Spleen (tissue), 11 donors: ENCODE results near the gene TMEM86B. TPM values are rescaled to one million over a fixed set of nuclear protein-coding genes. Genes with fewer than 3 reads are reported as not detected.

Experiments
- DNase-seq: peaks from one replicate; pipeline ENCODE4 v3.0.0-alpha.2; 2020
- H3K27ac ChIP-seq, 8 donors: fragments of 200-600 bp; sonication (generic) in 7 of 8; 1 replicate in 4 of 8; 2 replicates in 4 of 8; pipeline versions ENCODE4 v1.5.0 to v1.8.0; 2016 to 2021; ENCODE audit warnings: inconsistent platforms in 4 of 8, mild to moderate bottlenecking in 4 of 8, moderate library complexity in 1 of 8
- H3K27me3 ChIP-seq, 7 donors: fragments of 200-600 bp; sonication (generic) in 6 of 7; replicated peaks in 1 of 7; 1 replicate in 4 of 7; 2 replicates in 3 of 7; pipeline versions ENCODE4 v1.5.0 to v1.8.0; 2016 to 2021; ENCODE audit warnings: inconsistent platforms in 3 of 7, mild to moderate bottlenecking in 1 of 7
- H3K36me3 ChIP-seq, 6 donors: fragments of 200-600 bp; sonication (generic) in 5 of 6; 1 replicate in 4 of 6; 2 replicates in 2 of 6; pipeline versions ENCODE4 v1.5.0 to v1.8.0; 2016 to 2021; ENCODE audit warnings: inconsistent platforms in 2 of 6
- H3K4me1 ChIP-seq, 6 donors: fragments of 200-600 bp; sonication (generic) in 5 of 6; 1 replicate in 3 of 6; 2 replicates in 3 of 6; pipeline versions ENCODE4 v1.5.0 to v1.8.0; 2016 to 2021; ENCODE audit warnings: inconsistent platforms in 3 of 6
- H3K4me3 ChIP-seq, 8 donors: fragments of 200-600 bp; sonication (generic) in 7 of 8; 1 replicate in 4 of 8; 2 replicates in 4 of 8; pipeline versions ENCODE4 v1.5.0 to v1.8.0; 2016 to 2021; ENCODE audit warnings: inconsistent platforms in 4 of 8, mild to moderate bottlenecking in 4 of 8, moderate library complexity in 2 of 8
- H3K9me3 ChIP-seq, 8 donors: fragments of 200-600 bp; sonication (generic) in 7 of 8; 1 replicate in 4 of 8; 2 replicates in 4 of 8; pipeline versions ENCODE4 v1.5.0 to v1.8.0; 2016 to 2021; ENCODE audit warnings: inconsistent platforms in 4 of 8
- POLR2A ChIP-seq, 3 donors: fragments of 450-650 bp; IDR thresholded peaks; one replicate each; pipeline ENCODE4 v1.5.1; 2017; ENCODE audit warnings: antibody characterized with exemption in 3 of 3, mild to moderate bottlenecking in 1 of 3
- POLR2AphosphoS5 ChIP-seq, 3 donors: sonication (generic); formaldehyde crosslinking; IDR thresholded peaks; one replicate each; pipeline ENCODE4 v1.5.1; 2017; ENCODE audit warnings: antibody characterized with exemption in 3 of 3
- WGBS, 5 donors: extraction: QIAGEN DNeasy Blood & Tissue Kit in 3 of 5; methylation state at CpG; one replicate each; pipeline versions ENCODE4 v1.1.5 to v1.1.7; 2013 to 2018; 5-methylcytosine and 5-hydroxymethylcytosine counted together
- intact Hi-C: fragments of 100-400 bp; cut with DNase I; formaldehyde crosslinking; loops from one replicate; pipeline ENCODE4 v1.15.0; 2023; ENCODE audit warnings: low total_unique reads
- polyA plus RNA-seq, 3 donors: library from polyadenylated mRNA; stranded (reverse); fragments of 200-250 nt; gene quantifications; one replicate each; pipeline ENCODE4 v1.2.1, GENCODE V29; 2013
- total RNA-seq, 7 donors: library from RNA; depleted of rRNA in 3 of 7; stranded (reverse); fragments of >200 nt in 3 of 7; fragmentation: NEBNext Ultra II Directional in 4 of 7; extraction: Animal tissue kit (Norgen Biotek cat#: 25700) in 4 of 7; gene quantifications; one replicate each; pipeline versions ENCODE4 v1.1.0 to v1.2.1, GENCODE V29; 2016 to 2021
- TF ChIP-seq, protein P1 (sequence below), 11 experiments: fragments of 200-600 bp in 7 of 11; fragments of 450-650 bp in 4 of 11; sonication (generic) in 4 of 11; IDR thresholded peaks in 8 of 11; conservative IDR thresholded peaks in 3 of 11; 1 replicate in 7 of 11; 2 replicates in 4 of 11; pipeline versions ENCODE4 v1.4.0 to v1.8.0; 2016 to 2021; ENCODE audit warnings: antibody characterized with exemption in 11 of 11, inconsistent platforms in 4 of 11, mild to moderate bottlenecking in 1 of 11
- donor health status: healthy with polysubstance abuse.
- donor health status: DM: no; HTN: no; CAD: no; lungs with moderate emphysema.
- donor health status: DM: no; HTN: no; CAD: no.
- donor health status: Bipolar disorder and iron deficiency.
- donor health status: healthy.
- donor health status: DM: no; HTN: no; CAD: no.
- donor health status: DM: yes; HTN: yes; CAD: no.

Gene TMEM86B
- total and polyA plus RNA-seq, 10 donors, result 7.5 to 31.5 (median 10.5) TPM

DNA sequence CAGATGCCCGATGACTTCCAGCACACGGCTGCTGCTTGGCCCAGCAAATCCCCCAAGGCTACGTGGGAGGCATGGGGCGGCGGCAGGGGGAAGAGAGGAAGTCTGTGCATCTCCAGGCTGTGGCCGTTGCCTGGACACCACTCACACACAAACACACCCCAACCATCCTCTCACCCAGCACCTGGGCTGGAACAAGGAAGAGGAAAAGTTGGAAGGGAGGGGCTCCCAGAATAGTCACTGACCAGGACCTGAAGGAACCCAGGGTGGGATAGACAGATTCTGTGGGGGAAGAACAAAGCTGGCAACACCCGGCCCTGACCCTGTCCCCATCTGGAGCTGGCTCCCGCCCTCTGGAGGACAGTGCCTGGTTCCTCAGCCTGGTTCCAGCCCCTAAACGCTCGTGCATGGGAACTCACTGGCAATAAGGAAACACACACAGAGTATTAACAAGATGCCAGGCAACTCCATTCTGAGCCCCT lies 19.1 kb upstream of the TMEM86B start:
- intact Hi-C loops, result no loop called here
- H3K9me3 ChIP-seq, result no peaks in the 10 kb centered on the region
- peak in 1 of 3 donors; percentile 39 for TF ChIP-seq POLR2AphosphoS5 (IDR thresholded peaks at IDR 0.05)
- TF ChIP-seq, protein P1, sequence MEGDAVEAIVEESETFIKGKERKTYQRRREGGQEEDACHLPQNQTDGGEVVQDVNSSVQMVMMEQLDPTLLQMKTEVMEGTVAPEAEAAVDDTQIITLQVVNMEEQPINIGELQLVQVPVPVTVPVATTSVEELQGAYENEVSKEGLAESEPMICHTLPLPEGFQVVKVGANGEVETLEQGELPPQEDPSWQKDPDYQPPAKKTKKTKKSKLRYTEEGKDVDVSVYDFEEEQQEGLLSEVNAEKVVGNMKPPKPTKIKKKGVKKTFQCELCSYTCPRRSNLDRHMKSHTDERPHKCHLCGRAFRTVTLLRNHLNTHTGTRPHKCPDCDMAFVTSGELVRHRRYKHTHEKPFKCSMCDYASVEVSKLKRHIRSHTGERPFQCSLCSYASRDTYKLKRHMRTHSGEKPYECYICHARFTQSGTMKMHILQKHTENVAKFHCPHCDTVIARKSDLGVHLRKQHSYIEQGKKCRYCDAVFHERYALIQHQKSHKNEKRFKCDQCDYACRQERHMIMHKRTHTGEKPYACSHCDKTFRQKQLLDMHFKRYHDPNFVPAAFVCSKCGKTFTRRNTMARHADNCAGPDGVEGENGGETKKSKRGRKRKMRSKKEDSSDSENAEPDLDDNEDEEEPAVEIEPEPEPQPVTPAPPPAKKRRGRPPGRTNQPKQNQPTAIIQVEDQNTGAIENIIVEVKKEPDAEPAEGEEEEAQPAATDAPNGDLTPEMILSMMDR (IDR thresholded peaks at IDR 0.05 in 8 of 11, conservative IDR thresholded peaks at IDR 0.05 in 3 of 11), result no peak
- peaks cover 28 to 64% (median 60%) of the 10 kb centered on the region in 6 donors for H3K4me1 ChIP-seq
- WGBS, 5 donors, result 27 to 36% (median 34%) methylated on average over 8 to 10 of the region's 10 CpGs
- H3K27me3 ChIP-seq, result no peaks in the 10 kb centered on the region
- peaks cover 0 to 77% (median 46%) of the 10 kb centered on the region in 6 donors for H3K36me3 ChIP-seq
- H3K27ac ChIP-seq, result peak overlapping the region in 3 of 8 donors; percentile 9 to 96 (median 23)
- no peak overlapping the region for H3K4me3 ChIP-seq
- DNase-seq, result peak; percentile 69

DNA sequence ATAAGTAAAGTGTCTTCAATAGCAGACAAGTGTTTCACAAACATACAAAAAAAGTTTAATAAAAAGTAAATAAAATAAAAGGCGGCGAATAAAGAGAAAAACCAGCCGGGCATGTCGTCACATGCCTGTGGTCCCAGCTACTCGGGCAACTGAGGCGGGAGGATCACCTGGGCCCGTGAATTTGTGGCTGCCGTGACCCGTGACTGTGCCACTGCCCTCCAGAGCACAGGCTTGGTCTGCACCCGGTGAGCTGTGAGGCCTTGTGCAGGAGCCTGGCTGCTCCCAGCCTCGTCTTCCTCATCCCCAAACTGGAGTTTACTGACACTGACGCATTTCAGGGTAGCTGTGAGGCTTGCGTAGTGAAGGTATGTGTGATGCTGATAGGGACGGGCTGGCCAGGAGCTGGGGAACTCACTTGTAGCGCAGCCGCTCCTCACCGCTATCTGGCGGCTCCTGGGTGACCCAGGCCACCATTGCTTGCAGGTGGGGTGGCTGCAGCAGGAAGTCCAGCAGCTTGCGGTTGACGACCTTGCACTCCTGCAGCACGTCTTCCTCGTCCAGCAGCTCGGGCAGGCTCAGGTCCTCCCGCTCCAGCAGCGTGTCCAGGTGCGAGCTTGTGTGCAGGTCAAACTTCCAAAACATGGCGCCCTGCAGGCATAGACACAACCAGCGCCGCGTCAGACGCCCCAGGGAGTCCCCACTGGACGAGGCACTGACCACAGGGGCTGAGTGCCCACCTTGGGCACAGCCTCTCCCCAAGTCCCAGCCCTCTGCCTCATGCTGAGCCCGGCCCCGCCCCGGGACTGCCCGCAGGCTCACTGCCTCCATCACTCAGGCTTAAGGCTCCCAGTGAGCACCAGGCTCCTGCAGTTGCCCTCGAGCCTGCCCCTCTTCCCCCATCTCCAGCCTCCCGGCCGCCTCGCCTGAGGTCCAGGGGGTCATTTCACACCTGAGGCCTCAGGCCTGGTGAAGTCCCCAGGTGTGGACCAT lies 18.2 kb upstream of the TMEM86B start:
- intact Hi-C loops, result no loop called here
- Histone ChIP-seq H3K27ac (peak overlapping the region in 2 of 8 donors; percentile 9 to 96), H3K4me1 (peaks cover 19 to 55% (median 51%) of the 10 kb centered on the region in 6 donors), H3K9me3 (no peaks in the 10 kb centered on the region), H3K4me3 (no peak overlapping the region), H3K36me3 (peaks cover 3 to 86% (median 55%) of the 10 kb centered on the region in 6 donors), H3K27me3 (no peaks in the 10 kb centered on the region)
- TF ChIP-seq, protein P1 (IDR thresholded peaks at IDR 0.05 in 8 of 11, conservative IDR thresholded peaks at IDR 0.05 in 3 of 11), result no peak
- TF ChIP-seq POLR2AphosphoS5 (IDR thresholded peaks at IDR 0.05) (peak in 1 of 3 donors; percentile 58), POLR2A (IDR thresholded peaks at IDR 0.05) (no peak)
- peak; percentile 68 for DNase-seq
- WGBS, 5 donors, result 87 to 90% (median 89%) methylated on average over 27 to 40 of the region's 40 CpGs

DNA sequence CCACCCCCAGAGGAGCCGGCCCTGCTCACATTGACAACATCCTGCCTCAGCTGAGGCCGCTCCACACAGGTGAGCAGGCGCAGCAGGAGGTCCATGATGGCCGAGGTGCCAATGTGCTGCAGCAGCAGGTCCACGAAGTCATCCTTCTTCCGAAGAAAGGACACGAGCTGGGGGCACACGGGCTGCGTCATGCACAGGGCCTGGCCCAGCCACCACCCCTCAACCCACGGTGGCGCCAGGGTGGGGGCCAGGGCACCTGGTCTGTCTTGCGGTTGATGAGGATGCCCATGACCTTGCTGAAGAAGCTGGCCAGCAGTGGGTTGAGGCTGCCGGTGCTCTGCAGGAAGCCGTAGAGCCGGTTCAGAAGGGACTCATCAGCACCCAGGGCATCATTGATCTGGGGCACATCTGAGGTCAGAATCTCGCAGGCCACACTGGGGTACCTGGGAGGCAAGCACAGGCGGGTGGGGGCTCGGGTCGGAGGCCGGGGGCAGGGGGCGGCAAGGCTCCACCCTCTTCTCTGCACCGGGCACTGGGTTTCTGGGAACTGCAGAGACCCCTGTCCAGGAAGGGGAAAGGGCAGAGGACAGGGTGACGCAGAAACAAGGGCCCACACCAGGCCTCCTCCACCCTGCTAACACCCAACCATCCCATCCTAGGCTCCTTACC lies 16.8 kb upstream of the TMEM86B start:
- Histone ChIP-seq H3K4me3 (no peak overlapping the region), H3K9me3 (no peaks in the 10 kb centered on the region)
- intact Hi-C loops, result no loop called here

DNA sequence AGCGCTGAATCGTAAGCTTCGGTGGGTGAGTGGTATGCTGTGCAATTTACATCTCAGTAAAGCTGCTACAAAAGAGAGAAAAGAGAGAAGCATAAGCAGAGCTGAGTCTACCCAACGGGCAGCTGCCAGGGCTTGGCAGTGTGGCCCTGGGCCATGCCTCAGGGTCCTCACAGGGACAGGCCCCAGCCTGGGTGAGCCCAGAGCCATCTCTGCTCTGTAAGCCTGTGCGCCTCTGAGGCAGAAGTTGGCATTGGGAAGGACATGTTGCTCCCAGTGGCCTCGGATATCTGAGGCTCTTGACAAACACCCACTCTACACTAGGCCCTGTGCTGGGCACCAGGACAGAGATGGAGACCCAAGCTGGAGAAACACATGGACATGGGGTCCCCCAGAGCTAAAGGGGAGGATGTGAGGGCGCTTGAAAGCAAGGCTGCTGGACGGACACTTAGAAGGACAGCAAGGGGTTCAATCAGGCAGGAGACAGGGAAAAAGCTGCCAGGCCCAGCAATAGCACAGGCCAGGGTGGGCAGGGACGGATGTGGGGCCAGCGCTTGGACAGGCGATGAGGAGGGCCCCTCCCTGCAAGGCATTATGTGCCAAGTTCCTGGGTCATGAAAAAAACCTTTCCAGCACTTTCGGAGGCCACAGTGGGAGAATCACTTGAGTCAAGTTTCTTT lies 15.6 kb upstream of the TMEM86B start:
- no peaks in the 10 kb centered on the region for H3K27me3 ChIP-seq
- intact Hi-C loops, result no loop called here
- peaks cover 12 to 98% (median 80%) of the 10 kb centered on the region in 6 donors for H3K36me3 ChIP-seq
- TF ChIP-seq POLR2A (IDR thresholded peaks at IDR 0.05), result no peak
- no peak for TF ChIP-seq POLR2AphosphoS5 (IDR thresholded peaks at IDR 0.05)
- H3K4me3 ChIP-seq, result no peak overlapping the region
- no peak overlapping the region for H3K27ac ChIP-seq
- 88 to 93% (median 92%) methylated on average over 12 of the region's 12 CpGs for WGBS, 5 donors
- DNase-seq, result peak; percentile 41
- H3K9me3 ChIP-seq, result no peaks in the 10 kb centered on the region
- H3K4me1 ChIP-seq, result peaks cover 0 to 29% (median 25%) of the 10 kb centered on the region in 6 donors

More for the DNA sequence above, 16.8 kb upstream of the TMEM86B start:
- H3K36me3 ChIP-seq, result peaks cover 3 to 98% (median 68%) of the 10 kb centered on the region in 6 donors
- no peak overlapping the region for H3K27ac ChIP-seq
- WGBS, 5 donors, result 92 to 98% (median 93%) methylated on average over 12 to 23 of the region's 23 CpGs
- TF ChIP-seq POLR2A (IDR thresholded peaks at IDR 0.05) (no peak), POLR2AphosphoS5 (IDR thresholded peaks at IDR 0.05) (peak in 1 of 3 donors; percentile 53)
- H3K27me3 ChIP-seq, result no peaks in the 10 kb centered on the region
- H3K4me1 ChIP-seq, result peaks cover 6 to 41% (median 37%) of the 10 kb centered on the region in 6 donors
- DNase-seq, result peak; percentile 60
